ENCODE results near the gene SLC5A6.

Gene SLC5A6

GRCh38 chr2:27211943-27212625 lies at the start of gene SLC5A6, which contains the start of gene ATRAID:
Gene SLC5A6, minus strand, starts transcription at chr2:27212268. Its CDS starts 4,618 bp downstream, at chr2:27207650.
Gene ATRAID, plus strand, starts transcription at chr2:27212041. Its CDS starts 328 bp downstream, at chr2:27212369.
- Mint-ChIP-seq H3K27ac (peak within 1 kb of the TSS; percentile 99), H3K36me3 (peaks cover 68% of the 10 kb centered on the region), H3K9me3 (no peaks in the 10 kb centered on the region), H3K4me1 (peaks cover 32% of the 10 kb centered on the region), H3K4me3 (peak within 1 kb of the TSS; percentile 92)
- peak; percentile 88 to 95 for DNase-seq (ENCODE audit: low spot score in 2 of 2)
- ATAC-seq: peak; percentile 94

- no peak for DNase-seq (ENCODE audit: low spot score in 2 of 2)
- H3K9me3 Mint-ChIP-seq: no peaks in the 10 kb centered on the region
- peaks cover 5% of the 10 kb centered on the region for H3K36me3 Mint-ChIP-seq
- no peak for ATAC-seq
- H3K4me3 Mint-ChIP-seq: peak overlapping the region; percentile 71
- no peak overlapping the region for H3K27ac Mint-ChIP-seq
- H3K4me1 Mint-ChIP-seq: peaks cover 34% of the 10 kb centered on the region
Observed at GRCh38 chr2:27261241-27261925, 49.3 kb upstream of the SLC5A6 start.

GRCh38 chr2:27258051-27258450 lies 46.0 kb upstream of the SLC5A6 start:
- Mint-ChIP-seq H3K4me1 (peaks cover 15% of the 10 kb centered on the region), H3K36me3 (peaks cover 1% of the 10 kb centered on the region), H3K4me3 (no peak overlapping the region), H3K9me3 (no peaks in the 10 kb centered on the region), H3K27ac (no peak overlapping the region)
- ATAC-seq: no peak
- no peak for DNase-seq (ENCODE audit: low spot score in 2 of 2)

GRCh38 chr2:27256855-27257454 lies 44.9 kb upstream of the SLC5A6 start:
- Mint-ChIP-seq H3K27ac (no peak overlapping the region), H3K4me3 (no peak overlapping the region), H3K4me1 (peaks cover 14% of the 10 kb centered on the region), H3K36me3 (no peaks in the 10 kb centered on the region), H3K9me3 (no peaks in the 10 kb centered on the region)
- DNase-seq (ENCODE audit: low spot score in 2 of 2) (no peak), ATAC-seq (no peak)

- no peaks in the 10 kb centered on the region for H3K36me3 Mint-ChIP-seq
- peaks cover under 1% of the 10 kb centered on the region for H3K4me1 Mint-ChIP-seq
- no peak overlapping the region for H3K4me3 Mint-ChIP-seq
- no peak overlapping the region for H3K27ac Mint-ChIP-seq
- no peak for DNase-seq (ENCODE audit: low spot score in 2 of 2)
- H3K9me3 Mint-ChIP-seq: no peaks in the 10 kb centered on the region
- no peak for ATAC-seq
Observed at GRCh38 chr2:27255660-27256059, 43.6 kb upstream of the SLC5A6 start.

- no peaks in the 10 kb centered on the region for H3K4me1 Mint-ChIP-seq
- H3K4me3 Mint-ChIP-seq: no peak overlapping the region
- no peaks in the 10 kb centered on the region for H3K36me3 Mint-ChIP-seq
- DNase-seq (ENCODE audit: low spot score in 2 of 2): no peak
- ATAC-seq: no peak
- no peaks in the 10 kb centered on the region for H3K9me3 Mint-ChIP-seq
- no peak overlapping the region for H3K27ac Mint-ChIP-seq
Observed at GRCh38 chr2:27255187-27255586, 43.1 kb upstream of the SLC5A6 start.

- H3K27ac Mint-ChIP-seq: no peak overlapping the region
- no peak for DNase-seq (ENCODE audit: low spot score in 2 of 2)
- no peak overlapping the region for H3K4me3 Mint-ChIP-seq
- no peak for ATAC-seq
- H3K9me3 Mint-ChIP-seq: no peaks in the 10 kb centered on the region
- H3K4me1 Mint-ChIP-seq: no peaks in the 10 kb centered on the region
- peaks cover 6% of the 10 kb centered on the region for H3K36me3 Mint-ChIP-seq
Observed at GRCh38 chr2:27251766-27252165, 39.7 kb upstream of the SLC5A6 start.

- DNase-seq (ENCODE audit: low spot score in 2 of 2): no peak
- Mint-ChIP-seq H3K27ac (no peak overlapping the region), H3K4me1 (no peaks in the 10 kb centered on the region), H3K4me3 (no peak overlapping the region), H3K9me3 (no peaks in the 10 kb centered on the region), H3K36me3 (peaks cover 6% of the 10 kb centered on the region)
- no peak for ATAC-seq
Observed at GRCh38 chr2:27250652-27251379, 38.7 kb upstream of the SLC5A6 start.

- H3K4me1 Mint-ChIP-seq: no peaks in the 10 kb centered on the region
- H3K4me3 Mint-ChIP-seq: no peak overlapping the region
- ATAC-seq: peak; percentile 85
- DNase-seq (ENCODE audit: low spot score in 2 of 2): peak; percentile 48 to 74
- H3K9me3 Mint-ChIP-seq: no peaks in the 10 kb centered on the region
- no peak overlapping the region for H3K27ac Mint-ChIP-seq
- H3K36me3 Mint-ChIP-seq: peaks cover 6% of the 10 kb centered on the region
Observed at GRCh38 chr2:27249891-27250651, 38.0 kb upstream of the SLC5A6 start.

- Mint-ChIP-seq H3K4me3 (no peak overlapping the region), H3K9me3 (no peaks in the 10 kb centered on the region), H3K4me1 (no peaks in the 10 kb centered on the region), H3K36me3 (peaks cover 6% of the 10 kb centered on the region), H3K27ac (no peak overlapping the region)
- ATAC-seq (no peak), DNase-seq (ENCODE audit: low spot score in 2 of 2) (no peak)
Observed at GRCh38 chr2:27249159-27249890, 37.3 kb upstream of the SLC5A6 start.

GRCh38 chr2:27247893-27248292 lies 35.8 kb upstream of the SLC5A6 start:
- ATAC-seq (no peak), DNase-seq (ENCODE audit: low spot score in 2 of 2) (no peak)
- no peaks in the 10 kb centered on the region for H3K9me3 Mint-ChIP-seq
- peaks cover 20% of the 10 kb centered on the region for H3K36me3 Mint-ChIP-seq
- H3K4me3 Mint-ChIP-seq: no peak overlapping the region
- H3K4me1 Mint-ChIP-seq: no peaks in the 10 kb centered on the region
- no peak overlapping the region for H3K27ac Mint-ChIP-seq

GRCh38 chr2:27245626-27246025 lies 33.6 kb upstream of the SLC5A6 start:
- no peak overlapping the region for H3K27ac Mint-ChIP-seq
- no peak overlapping the region for H3K4me3 Mint-ChIP-seq
- peaks cover 10% of the 10 kb centered on the region for H3K4me1 Mint-ChIP-seq
- DNase-seq (ENCODE audit: low spot score in 2 of 2): no peak
- no peak for ATAC-seq
- H3K9me3 Mint-ChIP-seq: no peaks in the 10 kb centered on the region
- peaks cover 43% of the 10 kb centered on the region for H3K36me3 Mint-ChIP-seq

GRCh38 chr2:27245116-27245515 lies 33.0 kb upstream of the SLC5A6 start:
- Mint-ChIP-seq H3K4me3 (no peak overlapping the region), H3K27ac (no peak overlapping the region), H3K9me3 (no peaks in the 10 kb centered on the region), H3K4me1 (peaks cover 10% of the 10 kb centered on the region), H3K36me3 (peaks cover 48% of the 10 kb centered on the region)
- ATAC-seq: no peak
- DNase-seq (ENCODE audit: low spot score in 2 of 2): no peak

GRCh38 chr2:27243391-27244130 lies 31.5 kb upstream of the SLC5A6 start:
- ATAC-seq (no peak), DNase-seq (ENCODE audit: low spot score in 2 of 2) (no peak)
- Mint-ChIP-seq H3K27ac (no peak overlapping the region), H3K4me1 (peaks cover 10% of the 10 kb centered on the region), H3K36me3 (peaks cover 62% of the 10 kb centered on the region), H3K9me3 (no peaks in the 10 kb centered on the region), H3K4me3 (no peak overlapping the region)

All from stimulated activated effector memory CD8-positive, alpha-beta T cell treated with anti-CD3 and anti-CD28 coated beads, Interleukin-12 subunit alpha, Interleukin-12 subunit beta, amount 100 ng/mL, for 72 hours (primary cell).